Activated T-helper 17 cell treated with anti-CD3 and anti-CD28 coated beads, Interleukin-2, amount 50 U/mL, for 72 hours (primary cell): ENCODE data around the gene MACIR. TPM values are rescaled to one million over a fixed set of nuclear protein-coding genes. Genes with fewer than 3 reads are reported as not detected.

Source experiments
- ATAC-seq: fragments of 150-1000 bp; cut with Tn5 transposase; replicated peaks from 2 replicates; pipeline ENCODE4 v1.10.0; 2021; ENCODE audit warnings: mild to moderate bottlenecking, moderate library complexity
- H3K27ac Mint-ChIP-seq: one replicate; pipeline ENCODE4 v1.8.0; 2022; ENCODE audit warnings: mixed read lengths
- H3K27me3 Mint-ChIP-seq: one replicate; pipeline ENCODE4 v1.8.0; 2022; ENCODE audit warnings: mixed read lengths
- H3K36me3 Mint-ChIP-seq: one replicate; pipeline ENCODE4 v1.8.0; 2022; ENCODE audit warnings: low read depth, mild to moderate bottlenecking, mixed read lengths
- H3K4me1 Mint-ChIP-seq: one replicate; pipeline ENCODE4 v1.8.0; 2022; ENCODE audit warnings: mixed read lengths
- H3K4me3 Mint-ChIP-seq: one replicate; pipeline ENCODE4 v1.8.0; 2022; ENCODE audit warnings: mild to moderate bottlenecking, mixed read lengths
- H3K9me3 Mint-ChIP-seq: one replicate; pipeline ENCODE4 v1.8.0; 2022; ENCODE audit warnings: mixed read lengths
- total RNA-seq, 2 donors: library from RNA; stranded (reverse); gene quantifications; one replicate each; pipeline ENCODE4 v1.2.3, GENCODE V29; 2022

Gene MACIR
- total RNA-seq, 2 donors from 2014 or later, result 5.2 to 9.7 TPM

DNA sequence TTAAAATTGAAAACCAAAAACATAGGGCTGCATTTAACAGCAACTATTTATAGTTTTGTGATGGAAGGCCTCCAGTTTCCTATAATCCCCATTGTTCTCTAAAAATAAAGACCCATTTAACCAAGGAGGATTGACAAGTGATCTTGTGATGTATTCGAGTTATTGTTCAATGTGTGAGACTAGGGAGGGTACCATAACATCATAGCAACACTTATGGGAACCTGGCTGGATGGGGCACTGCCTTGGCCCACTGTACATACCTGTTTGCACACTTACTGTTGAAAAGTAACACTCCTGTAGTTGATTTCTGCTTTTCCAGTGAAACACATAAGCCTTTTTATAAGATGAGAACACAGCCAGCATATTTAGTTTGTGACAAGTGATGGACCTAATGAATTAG lies 32.3 kb downstream of the MACIR start:
- Mint-ChIP-seq H3K27ac (no peak overlapping the region), H3K9me3 (no peaks in the 10 kb centered on the region), H3K4me1 (no peaks in the 10 kb centered on the region), H3K36me3 (no peaks in the 10 kb centered on the region), H3K27me3 (no peaks in the 10 kb centered on the region), H3K4me3 (no peak overlapping the region)
- no peak for ATAC-seq

DNA sequence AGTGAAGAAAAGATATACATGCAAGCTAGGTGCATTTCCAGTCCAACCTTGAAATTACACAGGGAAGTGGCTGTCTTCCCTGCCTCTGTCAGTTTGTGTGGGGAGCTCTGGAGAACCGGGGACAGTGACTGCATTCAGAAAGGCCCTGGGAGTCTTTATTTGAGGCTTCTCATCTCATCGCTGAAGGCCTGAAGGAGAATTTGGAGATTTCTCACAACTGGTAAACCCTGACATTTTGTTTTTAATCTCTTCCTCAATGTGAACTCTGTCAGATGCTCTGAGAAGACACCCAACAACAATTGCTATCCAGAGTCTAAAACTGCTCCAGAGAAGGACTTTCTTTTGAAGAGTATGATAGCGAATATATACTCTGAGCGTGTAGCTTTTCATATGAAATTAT lies 33.0 kb downstream of the MACIR start:
- Mint-ChIP-seq H3K9me3 (no peaks in the 10 kb centered on the region), H3K36me3 (no peaks in the 10 kb centered on the region), H3K4me1 (no peaks in the 10 kb centered on the region), H3K27ac (no peak overlapping the region), H3K4me3 (no peak overlapping the region), H3K27me3 (no peaks in the 10 kb centered on the region)
- ATAC-seq, result no peak

DNA sequence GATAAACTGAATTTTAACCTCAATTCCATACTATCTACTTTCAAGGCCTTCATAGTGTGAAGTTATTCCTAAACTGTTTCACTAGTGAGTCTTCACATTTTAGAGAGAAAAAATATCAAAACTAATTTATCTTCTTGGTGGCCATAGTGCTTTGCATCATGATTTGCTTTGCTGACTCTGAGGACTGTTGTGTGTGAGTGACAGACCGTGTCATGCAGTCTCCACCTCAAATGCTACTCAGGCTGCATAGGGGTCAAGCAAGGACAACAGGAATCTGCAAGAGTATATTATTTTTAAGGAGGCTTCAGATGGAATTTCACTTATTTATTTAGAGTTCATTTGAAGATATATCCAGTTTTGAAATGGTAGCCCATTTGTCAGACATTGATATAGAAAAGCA lies 34.5 kb downstream of the MACIR start:
- ATAC-seq, result no peak
- H3K9me3 Mint-ChIP-seq, result no peaks in the 10 kb centered on the region
- no peaks in the 10 kb centered on the region for H3K4me1 Mint-ChIP-seq
- H3K27ac Mint-ChIP-seq, result no peak overlapping the region
- H3K27me3 Mint-ChIP-seq, result no peaks in the 10 kb centered on the region
- no peaks in the 10 kb centered on the region for H3K36me3 Mint-ChIP-seq
- H3K4me3 Mint-ChIP-seq, result no peak overlapping the region

DNA sequence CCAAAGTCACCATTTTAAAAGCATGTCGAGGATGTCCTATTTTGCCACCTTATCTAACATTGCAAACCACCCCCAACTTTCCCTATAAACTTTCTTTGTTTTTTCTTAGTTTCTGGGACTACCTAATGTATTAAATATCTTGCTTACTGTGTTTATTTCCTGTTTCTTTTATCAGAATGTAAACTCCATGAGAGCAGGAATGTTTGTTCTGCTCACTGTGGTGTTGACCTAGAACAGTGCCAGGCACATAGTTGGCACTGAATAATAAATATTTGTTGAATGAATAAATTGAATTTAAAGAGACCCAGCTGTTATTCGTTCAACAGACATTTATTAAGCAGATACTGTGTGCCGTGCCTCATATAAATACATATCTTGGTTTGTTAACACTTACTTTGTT lies 35.2 kb downstream of the MACIR start:
- Mint-ChIP-seq H3K9me3 (no peaks in the 10 kb centered on the region), H3K27me3 (no peaks in the 10 kb centered on the region), H3K4me3 (no peak overlapping the region), H3K36me3 (no peaks in the 10 kb centered on the region), H3K27ac (no peak overlapping the region), H3K4me1 (no peaks in the 10 kb centered on the region)
- ATAC-seq, result no peak

DNA sequence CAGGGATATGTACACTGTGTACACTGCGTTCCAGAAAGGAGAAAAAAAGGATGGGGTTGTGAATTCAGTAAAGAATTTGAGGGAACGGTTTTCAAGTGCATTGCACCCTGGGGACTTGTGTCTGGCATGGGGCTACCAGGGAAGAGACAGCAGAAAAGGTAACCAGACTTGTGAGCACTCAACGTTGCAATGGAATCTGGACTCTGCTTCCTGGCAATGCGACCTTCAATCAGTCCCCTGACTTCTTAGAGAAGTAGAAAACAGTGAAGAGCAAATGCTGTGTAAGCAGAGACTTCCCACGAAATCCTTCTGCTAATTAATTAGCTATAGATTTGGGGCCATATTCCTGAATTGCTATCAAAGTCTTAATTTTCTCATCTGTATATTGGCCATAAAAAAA lies 36.3 kb downstream of the MACIR start:
- no peak overlapping the region for H3K4me3 Mint-ChIP-seq
- H3K27ac Mint-ChIP-seq, result no peak overlapping the region
- H3K27me3 Mint-ChIP-seq, result no peaks in the 10 kb centered on the region
- no peaks in the 10 kb centered on the region for H3K9me3 Mint-ChIP-seq
- H3K4me1 Mint-ChIP-seq, result no peaks in the 10 kb centered on the region
- H3K36me3 Mint-ChIP-seq, result no peaks in the 10 kb centered on the region
- ATAC-seq, result no peak

DNA sequence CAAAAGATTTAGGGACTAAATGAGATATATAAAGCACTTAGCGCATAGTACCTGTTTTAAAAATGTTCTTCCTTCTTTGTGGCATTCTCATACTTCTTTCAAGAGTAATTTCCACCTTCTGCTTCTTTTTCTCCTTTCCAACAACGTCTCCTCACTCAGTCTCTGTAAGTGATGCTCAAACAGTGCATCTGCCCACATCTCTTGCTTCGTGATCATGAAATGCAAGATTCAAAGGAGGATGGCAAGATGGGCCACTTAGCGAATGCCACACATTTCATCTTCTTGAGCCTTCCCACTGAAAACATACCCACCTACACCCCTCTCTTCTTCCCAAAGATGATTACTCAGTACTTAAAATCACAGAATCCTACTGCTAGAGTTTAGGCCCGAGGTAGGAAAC lies 36.9 kb downstream of the MACIR start:
- Mint-ChIP-seq H3K4me1 (no peaks in the 10 kb centered on the region), H3K27ac (no peak overlapping the region), H3K36me3 (no peaks in the 10 kb centered on the region), H3K9me3 (no peaks in the 10 kb centered on the region), H3K27me3 (peaks cover 4% of the 10 kb centered on the region), H3K4me3 (no peak overlapping the region)
- no peak for ATAC-seq

DNA sequence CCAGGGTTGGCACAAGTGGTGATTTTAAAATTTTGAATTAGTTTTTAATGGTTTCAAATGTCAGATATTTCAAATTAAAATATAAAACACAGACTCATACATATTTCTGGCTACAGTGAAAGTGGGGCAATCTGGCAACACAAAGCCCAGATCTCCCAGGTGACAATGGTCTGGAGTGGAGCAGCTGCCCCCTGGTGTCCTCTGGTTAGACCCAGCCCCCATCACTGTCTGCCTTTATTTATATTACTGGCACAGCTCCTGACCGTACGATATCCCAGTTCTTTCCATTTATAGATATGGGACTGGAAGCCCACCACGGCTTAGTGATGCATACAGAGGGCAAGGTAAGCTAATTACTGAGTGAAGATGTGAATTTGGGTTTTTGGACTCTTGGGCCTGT lies 37.3 kb downstream of the MACIR start:
- Mint-ChIP-seq H3K4me1 (no peaks in the 10 kb centered on the region), H3K9me3 (no peaks in the 10 kb centered on the region), H3K4me3 (no peak overlapping the region), H3K27ac (no peak overlapping the region), H3K36me3 (no peaks in the 10 kb centered on the region), H3K27me3 (peaks cover 8% of the 10 kb centered on the region)
- no peak for ATAC-seq

DNA sequence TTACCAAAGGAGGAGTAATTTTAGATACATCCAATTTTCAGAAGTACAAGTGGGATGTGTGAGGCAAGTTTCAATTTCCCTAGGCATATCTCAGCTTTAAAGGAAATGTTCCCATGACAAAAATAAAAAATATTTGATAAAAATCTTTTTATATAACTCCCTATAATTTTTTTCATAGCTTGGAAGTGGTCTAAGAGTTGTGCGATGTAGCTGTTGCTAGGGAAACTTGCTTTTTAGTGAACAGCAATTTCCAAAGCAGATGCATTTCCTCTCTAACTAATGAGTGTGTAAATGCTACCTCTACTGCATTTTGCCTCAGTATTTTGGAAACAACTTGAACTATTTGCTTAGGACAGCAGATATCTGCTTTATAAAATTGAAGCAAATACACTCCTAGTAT lies 39.6 kb downstream of the MACIR start:
- no peak overlapping the region for H3K4me3 Mint-ChIP-seq
- ATAC-seq, result no peak
- no peak overlapping the region for H3K27ac Mint-ChIP-seq
- no peaks in the 10 kb centered on the region for H3K36me3 Mint-ChIP-seq
- H3K27me3 Mint-ChIP-seq, result peaks cover 8% of the 10 kb centered on the region
- no peaks in the 10 kb centered on the region for H3K9me3 Mint-ChIP-seq
- no peaks in the 10 kb centered on the region for H3K4me1 Mint-ChIP-seq

DNA sequence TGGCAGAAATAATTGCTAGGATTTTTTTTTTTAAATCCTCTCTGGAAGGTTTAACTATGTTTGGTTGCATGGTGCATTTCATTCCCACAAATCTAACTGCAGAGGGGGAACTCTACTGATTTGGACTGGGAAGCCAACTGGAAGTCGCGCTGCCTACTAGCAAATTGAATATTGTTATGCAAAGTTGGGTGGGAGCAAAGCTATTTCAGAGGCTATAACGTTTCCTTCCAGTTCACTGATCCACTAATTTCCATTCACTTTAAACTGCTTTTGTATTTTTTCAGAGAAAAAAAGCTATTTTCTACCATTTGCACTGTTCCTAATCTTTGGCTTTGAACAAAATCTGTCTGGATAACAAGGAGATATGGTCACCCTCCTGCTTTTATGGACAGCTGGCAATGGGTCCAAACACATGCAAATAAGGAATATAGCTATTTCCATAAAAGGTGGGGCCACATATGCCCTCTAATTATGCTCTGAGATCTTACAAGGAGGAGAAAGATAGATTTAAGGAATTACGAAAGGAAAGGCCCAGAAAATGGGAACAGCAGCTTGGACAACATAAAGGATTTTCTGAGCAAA lies 40.1 kb downstream of the MACIR start:
- no peaks in the 10 kb centered on the region for H3K36me3 Mint-ChIP-seq
- no peak for ATAC-seq

DNA sequence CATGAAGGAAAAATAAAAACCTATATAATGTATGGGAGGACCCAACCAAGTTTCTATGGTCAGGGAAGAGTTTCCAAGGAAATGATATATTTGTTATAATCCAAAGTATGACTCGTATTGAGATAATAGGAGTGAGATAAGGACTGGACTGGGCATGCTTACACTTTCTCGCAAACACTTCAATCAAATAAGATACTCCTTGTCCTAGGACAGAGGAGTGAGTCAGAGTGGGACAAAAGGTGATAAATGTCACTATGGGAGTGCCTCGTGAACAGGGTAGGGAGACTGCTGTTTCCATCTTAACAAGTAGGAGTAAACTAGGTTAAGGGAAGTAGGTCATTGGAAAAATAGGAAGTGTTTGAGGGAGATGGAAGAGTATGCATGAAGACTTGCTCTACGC lies 47.2 kb downstream of the MACIR start:
- H3K4me3 Mint-ChIP-seq, result no peak overlapping the region
- peaks cover 3% of the 10 kb centered on the region for H3K9me3 Mint-ChIP-seq
- H3K36me3 Mint-ChIP-seq, result no peaks in the 10 kb centered on the region
- no peaks in the 10 kb centered on the region for H3K4me1 Mint-ChIP-seq
- H3K27ac Mint-ChIP-seq, result no peak overlapping the region
- H3K27me3 Mint-ChIP-seq, result peaks cover 12% of the 10 kb centered on the region
- no peak for ATAC-seq

More for the DNA sequence above, 40.1 kb downstream of the MACIR start:
- Mint-ChIP-seq H3K4me1 (no peaks in the 10 kb centered on the region), H3K4me3 (no peak overlapping the region), H3K27ac (no peak overlapping the region), H3K27me3 (peaks cover 8% of the 10 kb centered on the region), H3K9me3 (no peaks in the 10 kb centered on the region)

DNA sequence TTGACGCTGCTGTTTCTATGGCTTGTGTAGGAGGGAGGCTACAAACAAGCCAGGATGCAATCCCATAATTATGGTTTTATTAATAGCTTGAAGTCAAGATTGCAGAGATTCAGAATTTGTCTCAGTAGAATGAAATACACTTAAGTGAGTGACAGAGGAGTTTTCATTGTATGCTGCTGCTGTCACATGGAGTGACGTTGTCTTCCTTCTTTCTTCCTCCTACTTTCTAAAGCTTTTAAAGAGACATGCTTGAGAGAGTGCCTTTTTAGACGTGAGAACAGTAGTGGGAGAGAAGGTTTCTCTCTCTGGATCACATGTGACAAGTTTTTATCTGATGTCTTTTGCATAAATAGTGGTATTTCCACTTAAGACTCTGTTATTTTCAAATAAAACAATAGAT lies 48.9 kb downstream of the MACIR start:
- Mint-ChIP-seq H3K36me3 (no peaks in the 10 kb centered on the region), H3K27me3 (peaks cover 19% of the 10 kb centered on the region), H3K27ac (no peak overlapping the region), H3K4me1 (no peaks in the 10 kb centered on the region), H3K9me3 (peaks cover 3% of the 10 kb centered on the region), H3K4me3 (no peak overlapping the region)
- no peak for ATAC-seq

DNA sequence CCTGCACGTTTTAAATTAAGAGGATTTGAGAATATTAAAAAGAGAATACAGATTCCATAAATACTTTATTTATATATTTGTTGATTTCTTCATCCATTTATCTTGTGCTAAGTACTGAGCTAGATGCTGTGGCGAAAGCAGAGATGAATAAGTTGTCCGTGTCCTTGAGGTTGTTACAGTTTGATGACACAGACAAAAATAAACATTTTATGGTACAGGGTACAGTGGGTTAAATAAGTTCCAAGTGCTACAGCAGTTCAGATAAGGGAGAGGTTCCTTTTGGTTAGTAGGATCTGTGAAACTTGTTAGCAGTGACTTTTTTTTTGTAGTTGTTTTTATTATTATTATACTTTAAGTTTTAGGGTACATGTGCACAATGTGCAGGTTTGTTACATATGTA lies 50.2 kb downstream of the MACIR start:
- Mint-ChIP-seq H3K27me3 (peaks cover 19% of the 10 kb centered on the region), H3K4me3 (no peak overlapping the region), H3K27ac (no peak overlapping the region), H3K4me1 (no peaks in the 10 kb centered on the region), H3K9me3 (peaks cover 3% of the 10 kb centered on the region), H3K36me3 (no peaks in the 10 kb centered on the region)
- ATAC-seq, result no peak

DNA sequence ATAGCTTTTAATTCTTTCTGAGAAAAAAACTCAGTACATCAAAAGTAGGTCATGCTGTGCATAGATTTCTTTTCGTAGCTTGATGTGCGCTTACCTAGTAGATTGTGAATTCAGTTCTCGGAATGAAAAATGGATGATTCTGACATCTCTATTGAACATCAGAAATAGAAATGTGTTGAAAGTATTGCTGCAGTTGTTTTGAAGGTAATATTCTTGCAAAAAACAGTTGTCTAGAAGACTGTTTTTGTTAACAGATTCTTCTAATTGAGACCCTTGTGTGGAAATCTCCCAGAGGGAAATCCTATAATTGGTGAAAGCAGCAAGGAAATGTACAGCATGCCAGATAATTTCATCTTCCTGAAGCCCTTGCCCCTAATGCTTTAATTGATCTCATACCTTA lies 54.5 kb downstream of the MACIR start:
- Mint-ChIP-seq H3K4me3 (no peak overlapping the region), H3K27ac (no peak overlapping the region), H3K36me3 (no peaks in the 10 kb centered on the region), H3K27me3 (peaks cover 23% of the 10 kb centered on the region), H3K4me1 (no peaks in the 10 kb centered on the region), H3K9me3 (no peaks in the 10 kb centered on the region)
- no peak for ATAC-seq

DNA sequence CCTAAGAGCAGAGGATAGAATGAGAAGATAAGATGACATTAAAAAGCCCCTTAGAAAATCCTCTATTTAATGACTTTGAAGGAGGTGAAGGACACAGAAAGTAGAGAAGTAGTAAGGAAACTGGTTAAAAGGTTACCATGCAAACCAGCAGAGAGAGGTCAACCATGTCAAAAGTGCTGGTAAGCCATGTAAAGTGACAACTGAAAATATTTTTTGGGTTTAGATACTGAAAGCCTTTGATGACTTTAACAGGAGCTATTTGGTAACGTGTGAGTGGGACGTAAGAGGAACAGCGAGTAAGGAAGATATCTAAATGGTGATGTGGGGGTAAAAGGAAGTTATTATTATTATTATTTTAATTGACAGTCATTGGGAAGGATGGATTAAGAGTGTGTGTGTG lies 56.9 kb downstream of the MACIR start:
- H3K4me3 Mint-ChIP-seq, result no peak overlapping the region
- H3K9me3 Mint-ChIP-seq, result no peaks in the 10 kb centered on the region
- H3K27ac Mint-ChIP-seq, result no peak overlapping the region
- peaks cover 27% of the 10 kb centered on the region for H3K27me3 Mint-ChIP-seq
- no peak for ATAC-seq
- no peaks in the 10 kb centered on the region for H3K36me3 Mint-ChIP-seq
- H3K4me1 Mint-ChIP-seq, result no peaks in the 10 kb centered on the region

DNA sequence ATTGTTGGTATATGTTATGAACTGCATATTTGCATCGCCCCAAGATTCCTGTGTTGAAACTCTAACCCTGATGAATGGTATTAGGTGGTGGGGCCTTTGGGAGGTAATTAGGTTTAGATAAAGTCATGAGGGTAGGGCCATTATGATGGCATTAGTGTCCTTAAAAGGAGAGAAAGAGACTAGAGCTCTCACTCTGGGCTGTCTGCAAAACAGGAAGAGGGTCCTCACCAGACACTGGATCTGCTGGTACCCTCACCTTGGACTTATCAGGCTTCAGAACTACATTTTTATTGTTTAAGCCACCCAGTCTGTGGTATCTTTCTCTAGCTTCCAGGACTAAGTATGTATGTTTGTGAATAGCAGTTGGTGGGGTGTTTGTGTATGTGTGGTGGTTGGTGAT lies 68.9 kb downstream of the MACIR start:
- no peaks in the 10 kb centered on the region for H3K9me3 Mint-ChIP-seq
- H3K27me3 Mint-ChIP-seq, result peaks cover 41% of the 10 kb centered on the region
- ATAC-seq, result no peak
- no peak overlapping the region for H3K27ac Mint-ChIP-seq
- H3K4me3 Mint-ChIP-seq, result no peak overlapping the region
- H3K4me1 Mint-ChIP-seq, result no peaks in the 10 kb centered on the region
- H3K36me3 Mint-ChIP-seq, result no peaks in the 10 kb centered on the region

DNA sequence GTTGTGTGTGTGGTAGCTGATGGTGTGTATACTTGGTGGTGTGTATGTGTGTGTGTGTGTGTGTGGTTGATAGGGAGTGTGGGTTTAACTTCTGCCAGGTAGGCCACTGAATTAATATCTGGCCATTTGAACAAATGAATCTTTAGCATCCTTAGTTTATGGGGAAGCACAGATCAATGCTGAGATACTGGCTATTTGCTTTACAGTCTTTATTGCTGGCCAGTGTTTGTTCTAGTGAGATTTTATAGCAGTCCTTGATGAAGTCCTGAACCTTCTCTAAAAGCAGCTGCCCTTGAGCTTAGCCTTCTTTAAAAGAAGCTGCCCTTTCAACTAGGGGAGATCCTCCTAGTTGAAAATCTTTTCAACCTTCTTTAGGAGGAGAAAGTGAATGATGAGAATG lies 69.3 kb downstream of the MACIR start:
- H3K9me3 Mint-ChIP-seq, result no peaks in the 10 kb centered on the region
- no peaks in the 10 kb centered on the region for H3K36me3 Mint-ChIP-seq
- no peak for ATAC-seq
- H3K4me1 Mint-ChIP-seq, result no peaks in the 10 kb centered on the region
- H3K27ac Mint-ChIP-seq, result no peak overlapping the region
- H3K4me3 Mint-ChIP-seq, result no peak overlapping the region
- peaks cover 41% of the 10 kb centered on the region for H3K27me3 Mint-ChIP-seq
